Cardiac muscle cell (in vitro differentiated cells and primary cell): ENCODE data around the gene RAPGEF4. TPM values are rescaled to one million over a fixed set of nuclear protein-coding genes. Genes with fewer than 3 reads are reported as not detected.

ENCODE experiments used
- DNase-seq, 2 donors: peaks; one replicate each; pipeline versions ENCODE4 v3.0.0 to v3.0.0-alpha.2; 2010 to 2017; ENCODE audit warnings: low read depth in 1 of 2, low spot score in 1 of 2
- H3K27ac ChIP-seq: fragments of 200-600 bp; sonication (generic); 2 replicates; pipeline ENCODE4 v1.5.1; 2016
- H3K27me3 ChIP-seq: fragments of 200-600 bp; sonication (generic); 2 replicates; pipeline ENCODE4 v1.6.0; 2016; ENCODE audit warnings: control low read depth
- H3K36me3 ChIP-seq: fragments of 200-600 bp; sonication (generic); 2 replicates; pipeline ENCODE4 v1.5.1; 2016; ENCODE audit warnings: control low read depth
- H3K4me1 ChIP-seq: fragments of 200-600 bp; sonication (generic); 2 replicates; pipeline ENCODE4 v1.8.1; 2017; ENCODE audit warnings: low read depth, mild to moderate bottlenecking, mixed run types
- H3K4me3 ChIP-seq: fragments of 200-600 bp; sonication (generic); 2 replicates; pipeline ENCODE4 v1.5.1; 2016; ENCODE audit warnings: mild to moderate bottlenecking
- H3K9me3 ChIP-seq: fragments of 200-600 bp; sonication (generic); 2 replicates; pipeline ENCODE4 v1.5.1; 2017; ENCODE audit warnings: low read depth, mild to moderate bottlenecking, control low read depth
- CTCF ChIP-seq: IDR thresholded peaks from 2 replicates; pipeline ENCODE4 v1.5.1; 2012; ENCODE audit warnings: low read depth, mild to moderate bottlenecking, low read length
- polyA plus RNA-seq: library from polyadenylated mRNA; unstranded; fragments of >200 nt; fragmentation: Nextera tagmentation; extraction: Ambion mirVana; gene quantifications from 2 replicates; pipeline ENCODE4 v1.2.1, GENCODE V29; 2016
- total RNA-seq: library from RNA; depleted of rRNA; stranded (reverse); fragments of >200 nt; gene quantifications from 2 replicates; pipeline ENCODE4 v1.2.3, GENCODE V29; 2016

The RAPGEF4 gene
- total and polyA plus RNA-seq, 2 experiments from 2014 or later = 5.3 to 21.2 TPM

DNA sequence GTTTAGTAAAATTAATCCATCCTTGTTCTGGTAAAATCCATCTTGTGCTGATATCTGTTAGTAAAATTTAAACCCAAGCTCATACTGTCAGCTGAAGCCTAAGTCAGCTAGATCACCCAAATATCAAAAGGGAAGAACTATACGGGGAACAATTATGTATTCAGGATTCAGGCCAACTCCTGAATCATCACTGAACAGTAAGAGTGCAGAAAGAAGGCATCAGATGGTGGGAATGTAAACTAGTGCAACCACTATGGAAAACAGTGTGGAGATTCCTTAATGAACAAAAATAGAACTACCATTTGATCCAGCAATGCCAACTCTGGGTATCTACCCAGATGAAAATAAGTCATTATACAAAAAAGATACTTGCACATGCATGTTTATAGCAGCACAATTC lies 81.8 kb downstream of the RAPGEF4 start:
- Histone ChIP-seq H3K27me3 (no peaks in the 10 kb centered on the region), H3K4me3 (no peak overlapping the region), H3K27ac (no peak overlapping the region), H3K4me1 (no peaks in the 10 kb centered on the region), H3K9me3 (no peaks in the 10 kb centered on the region), H3K36me3 (no peaks in the 10 kb centered on the region)
- TF ChIP-seq CTCF = no peak
- no peak for DNase-seq

DNA sequence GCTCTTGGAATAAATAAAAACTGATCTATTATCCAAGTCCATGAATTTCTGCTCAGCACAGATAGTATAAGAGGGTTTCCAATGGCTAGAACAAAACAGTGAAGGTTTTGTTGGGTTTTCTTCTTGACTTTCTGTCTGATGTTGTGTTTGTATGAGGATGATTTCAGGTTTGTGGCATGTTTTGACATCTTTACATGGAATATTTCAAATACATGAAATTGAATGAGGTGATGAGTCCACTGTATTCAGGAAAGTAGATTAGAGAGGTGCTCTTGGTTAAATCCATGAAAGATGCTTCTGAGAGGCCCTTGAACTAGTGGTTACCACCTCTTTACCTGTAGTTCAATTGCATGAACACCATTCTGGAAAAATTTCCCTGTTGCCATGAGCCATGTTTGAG lies 84.3 kb downstream of the RAPGEF4 start:
- no peaks in the 10 kb centered on the region for H3K9me3 ChIP-seq
- TF ChIP-seq CTCF = no peak
- no peaks in the 10 kb centered on the region for H3K4me1 ChIP-seq
- no peak overlapping the region for H3K4me3 ChIP-seq
- no peak overlapping the region for H3K27ac ChIP-seq
- no peak for DNase-seq
- H3K36me3 ChIP-seq = no peaks in the 10 kb centered on the region
- no peaks in the 10 kb centered on the region for H3K27me3 ChIP-seq

- Histone ChIP-seq H3K4me1 (no peaks in the 10 kb centered on the region), H3K27ac (no peak overlapping the region), H3K4me3 (no peak overlapping the region), H3K9me3 (no peaks in the 10 kb centered on the region), H3K36me3 (no peaks in the 10 kb centered on the region), H3K27me3 (no peaks in the 10 kb centered on the region)
- TF ChIP-seq CTCF = no peak
- DNase-seq = peak in 1 of 2 donors; percentile 57
Measured at GRCh38 chr2:172821370-172822338, 86.0 kb downstream of the RAPGEF4 start.

DNA sequence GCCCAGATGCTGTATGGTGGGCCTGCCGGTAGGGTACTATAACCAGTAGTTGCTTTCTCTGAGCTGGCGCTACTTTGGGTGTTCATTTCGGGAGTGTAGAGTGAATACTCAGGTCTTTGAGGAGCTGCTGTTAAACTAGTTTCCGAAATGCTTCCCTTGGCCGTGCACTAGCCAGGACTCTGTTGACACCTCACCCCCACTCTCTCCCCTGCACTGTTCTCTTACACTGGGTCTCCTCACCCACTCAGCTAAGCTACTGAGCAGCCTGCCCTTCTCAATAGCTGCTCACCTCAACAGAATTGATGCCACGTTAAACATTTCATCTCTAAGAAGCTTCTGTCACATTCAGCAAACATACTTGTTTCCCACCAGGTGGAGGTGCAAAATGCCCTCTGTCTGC lies 86.9 kb downstream of the RAPGEF4 start:
- no peaks in the 10 kb centered on the region for H3K27me3 ChIP-seq
- H3K36me3 ChIP-seq = no peaks in the 10 kb centered on the region
- no peak for DNase-seq
- no peaks in the 10 kb centered on the region for H3K4me1 ChIP-seq
- no peak for TF ChIP-seq CTCF
- H3K4me3 ChIP-seq = no peak overlapping the region
- no peaks in the 10 kb centered on the region for H3K9me3 ChIP-seq
- H3K27ac ChIP-seq = no peak overlapping the region

DNA sequence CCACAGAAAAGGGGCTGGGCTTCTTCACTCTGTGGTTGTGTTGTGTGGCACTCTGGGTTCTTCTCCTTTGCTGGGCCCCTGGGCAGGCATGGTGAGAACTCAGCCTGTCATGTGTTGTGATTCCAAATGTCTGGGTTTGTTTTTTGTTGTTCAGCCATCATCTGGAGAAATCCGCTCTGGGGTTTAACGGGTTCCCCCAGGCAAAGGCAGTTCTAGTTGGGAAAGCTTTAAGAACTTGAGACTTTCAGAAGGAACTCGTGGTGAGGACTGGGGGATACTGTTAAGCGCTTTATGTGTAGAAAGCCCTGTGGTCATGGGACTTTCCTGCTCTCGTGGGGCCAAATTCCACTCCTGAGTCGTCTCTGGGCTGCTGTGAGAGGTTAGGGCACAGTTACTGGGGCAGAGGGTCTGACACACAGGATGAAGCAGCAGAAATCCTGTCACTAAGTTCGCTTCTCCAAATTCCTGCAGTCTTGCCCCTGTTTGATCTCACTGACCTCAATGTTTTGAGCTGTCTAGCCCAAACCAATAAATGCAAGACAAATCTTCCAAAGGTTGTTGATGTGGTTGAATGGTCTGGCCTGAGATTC lies 87.7 kb downstream of the RAPGEF4 start:
- Histone ChIP-seq H3K36me3 (no peaks in the 10 kb centered on the region), H3K9me3 (no peaks in the 10 kb centered on the region), H3K4me3 (no peak overlapping the region), H3K27me3 (no peaks in the 10 kb centered on the region), H3K27ac (no peak overlapping the region), H3K4me1 (no peaks in the 10 kb centered on the region)
- no peak for TF ChIP-seq CTCF
- no peak for DNase-seq
